GM12878 (cell line): ENCODE measurements around the gene DLEC1. TPM values are rescaled to one million over a fixed set of nuclear protein-coding genes. Genes with fewer than 3 reads are reported as not detected.

Source experiments
- ATAC-seq: fragments of 200-7000 bp; cut with Tn5 transposase; 3 replicates; pipeline ENCODE4 v1.9.1; 2020; ENCODE audit warnings: mild to moderate bottlenecking, moderate library complexity
- BruUV-seq: library from RNA; stranded (reverse); fragments of 400-500 nt; replicated peaks from 2 replicates; lab custom pipeline; 2021; lab: Mats Ljungman, UMichigan
- CTCF ChIA-PET: fragments of 300-600 bp; sonication (Branson Sonifier 250); formaldehyde crosslinking; extraction: SDS; loops from one replicate; lab custom pipeline; 2021; ENCODE audit warnings: inconsistent platforms; lab: Yijun Ruan, JAX
- POLR2A ChIA-PET: fragments of 350-600 bp; formaldehyde crosslinking; extraction: SDS; loops from one replicate; lab custom pipeline; 2021; ENCODE audit warnings: inconsistent platforms; lab: Charles Lee
- RAD21 ChIA-PET: fragments of 300-600 bp; sonication (Branson Sonifier 250); formaldehyde crosslinking; loops from one replicate; lab custom pipeline; 2023; ENCODE audit warnings: antibody characterized with exemption; ENCODE audit not compliant: unreplicated experiment; lab: Charles Lee
- SMC1A ChIA-PET: fragments of 300-600 bp; sonication (Branson Sonifier 250); formaldehyde crosslinking; loops from one replicate; lab custom pipeline; 2023; ENCODE audit not compliant: unreplicated experiment, uncharacterized antibody; lab: Charles Lee
- DNase-seq: peaks from one replicate; pipeline ENCODE4 v3.0.0-alpha.2; 2011; ENCODE audit warnings: low read depth, low spot score
- FAIRE-seq: peaks from 3 replicates; lab custom pipeline; 2011; peaks lifted over from hg19 to GRCh38; lab: Jason Lieb, UNC
- H2AFZ ChIP-seq: 2 replicates; pipeline ENCODE4 v1.6.0; 2011; ENCODE audit warnings: low read depth, low read length, control low read depth; ENCODE audit not compliant: control insufficient read depth
- H3K27ac ChIP-seq: 2 replicates; pipeline ENCODE4 v1.5.1; 2011; ENCODE audit warnings: control low read depth; ENCODE audit not compliant: control insufficient read depth, insufficient read depth
- H3K27me3 ChIP-seq, 2 experiments: replicated peaks in 1 of 2; 2 replicates each; pipeline versions ENCODE4 v1.6.0 to v1.6.1; 2011; ENCODE audit warnings: low read length in 1 of 2; ENCODE audit not compliant: control insufficient read depth in 2 of 2, insufficient read depth in 2 of 2
- H3K36me3 ChIP-seq, 2 experiments: 2 replicates each; pipeline ENCODE4 v1.5.1; 2011; ENCODE audit warnings: low read length in 1 of 2; ENCODE audit not compliant: control insufficient read depth in 2 of 2, insufficient read depth in 2 of 2
- H3K4me1 ChIP-seq: 2 replicates; pipeline ENCODE4 v1.6.1; 2011; ENCODE audit warnings: mild to moderate bottlenecking, low read length, moderate library complexity, mixed read lengths; ENCODE audit not compliant: control insufficient read depth, insufficient read depth
- H3K4me2 ChIP-seq: 2 replicates; pipeline ENCODE4 v1.6.0; 2011; ENCODE audit warnings: control low read depth; ENCODE audit not compliant: control insufficient read depth, insufficient read depth
- H3K4me3 ChIP-seq: fragments of 200-600 bp; sonication (generic); 2 replicates; pipeline ENCODE4 v1.5.1; 2016
- H3K79me2 ChIP-seq: 2 replicates; pipeline ENCODE4 v1.6.0; 2011; ENCODE audit warnings: low read length; ENCODE audit not compliant: control insufficient read depth, insufficient read depth
- H3K9ac ChIP-seq: 2 replicates; pipeline ENCODE4 v1.8.0; 2011; ENCODE audit warnings: low read length, control low read depth, mixed read lengths; ENCODE audit not compliant: control insufficient read depth, insufficient read depth
- H3K9me3 ChIP-seq: replicated peaks from 3 replicates; pipeline ENCODE4 v1.5.1; 2011; ENCODE audit warnings: mild to moderate bottlenecking, low read length; ENCODE audit not compliant: control insufficient read depth, insufficient read depth
- H4K20me1 ChIP-seq: 2 replicates; pipeline ENCODE4 v1.6.0; 2011; ENCODE audit not compliant: control insufficient read depth, insufficient read depth
- ATF7 ChIP-seq: fragments of 450-650 bp; IDR thresholded peaks from 2 replicates; pipeline ENCODE4 v1.6.1; 2016; ENCODE audit warnings: low read depth, mild to moderate bottlenecking
- E4F1 ChIP-seq: fragments of 450-650 bp; IDR thresholded peaks from 2 replicates; pipeline ENCODE4 v1.6.1; 2018; ENCODE audit warnings: borderline replicate concordance, mild to moderate bottlenecking; ENCODE audit not compliant: partially characterized antibody
- KLF5 ChIP-seq: fragments of 450-650 bp; IDR thresholded peaks from 2 replicates; pipeline ENCODE4 v1.6.1; 2014; ENCODE audit warnings: mild to moderate bottlenecking; ENCODE audit not compliant: partially characterized antibody
- POLR2A ChIP-seq: IDR thresholded peaks from 2 replicates; pipeline ENCODE4 v1.6.1; 2011; ENCODE audit warnings: low read depth, mild to moderate bottlenecking, low read length
- RAD21 ChIP-seq: IDR thresholded peaks from 2 replicates; pipeline ENCODE4 v1.6.1; 2011; ENCODE audit warnings: mild to moderate bottlenecking, low read depth, low read length, moderate library complexity; ENCODE audit not compliant: insufficient read depth
- TAF1 ChIP-seq: IDR thresholded peaks from 2 replicates; pipeline ENCODE4 v1.6.1; 2011; ENCODE audit warnings: mild to moderate bottlenecking, low read depth, low read length, borderline replicate concordance
- YY1 ChIP-seq: IDR thresholded peaks from 2 replicates; pipeline ENCODE4 v1.6.1; 2011; ENCODE audit warnings: low read depth, mild to moderate bottlenecking, low read length
- WGBS: methylation state at CpG from one replicate; pipeline ENCODE4 v1.1.6; 2016; ENCODE audit warnings: low lambda C conversion rate; ENCODE audit not compliant: insufficient replicate concordance, insufficient coverage; ENCODE audit errors: missing lambda C conversion rate; 5-methylcytosine and 5-hydroxymethylcytosine counted together
- in situ Hi-C: fragments of 300-500 bp; cut with MboI; formaldehyde crosslinking; loops from 9 replicates; pipeline ENCODE4 v1.14.3; 2018; ENCODE audit warnings: mixed read lengths
- intact Hi-C: fragments of 100-400 bp; cut with micrococcal nuclease; formaldehyde crosslinking; loops from one replicate; pipeline ENCODE4 v1.14.2; 2022; ENCODE audit not compliant: unreplicated experiment
- polyA plus RNA-seq, 11 experiments: library from polyadenylated mRNA; depleted of rRNA in 4 of 11; unstranded in 6 of 11; stranded (reverse) in 5 of 11; fragments of >200 nt; fragmentation: Nextera tagmentation in 4 of 11; fragmentation: Illumina TruSeq in 1 of 11; extraction: Ambion mirVana in 4 of 11; extraction: Trizol in 1 of 11; gene quantifications; 1 replicate in 1 of 11; 2 replicates in 10 of 11; pipeline versions ENCODE4 v1.2.1 to v1.2.3, GENCODE V29; 2011 to 2016; ENCODE audit warnings: inconsistent platforms in 2 of 11, missing spikeins in 2 of 11, low read depth in 1 of 11
- total RNA-seq, 4 experiments: library from RNA; depleted of rRNA in 3 of 4; stranded (reverse); fragments of >200 nt in 3 of 4; fragmentation: Illumina TruSeq in 1 of 4; extraction: Trizol in 1 of 4; gene quantifications; 2 replicates each; pipeline versions ENCODE4 v1.2.1 to v1.2.3, GENCODE V29; 2013 to 2021

The DLEC1 gene
- total and polyA plus RNA-seq, 10 of the 15 experiments (the other 5 are each of a cell fraction or from before 2014, with no cell fraction given) = 0.03 to 0.29 (median 0.07) TPM; not detected in 3

GRCh38 chr3:38139191-38139590 is 100.2 kb downstream of the DLEC1 start:
- H2AFZ ChIP-seq = peak overlapping the region; percentile 72
- H3K9me3 ChIP-seq = no peaks in the 10 kb centered on the region; the same call in 2 of the 3 replicates
- RAD21 ChIA-PET = interaction anchor here (1.0 to 5.0 kb wide), 4 partner anchors 26 to 142 kb away, joined by 4 to 62 read pairs (median 5); partner anchors contain the start of genes OXSR1 and SLC22A14
- 1% methylated on average over 8 of the region's 8 CpGs for WGBS
- in situ Hi-C loops = no loop called here
- peak overlapping the region; percentile 94 for H3K9ac ChIP-seq
- no TSS peak for BruUV-seq
- H3K4me2 ChIP-seq = peak overlapping the region; percentile 99
- H4K20me1 ChIP-seq = no peaks in the 10 kb centered on the region
- FAIRE-seq (no peak), DNase-seq (no peak), ATAC-seq (no peak)
- H3K36me3 ChIP-seq = peaks cover 0 to 15% of the 10 kb centered on the region in 2 experiments; a peak in 2 of 4 replicates
- CTCF ChIA-PET = interaction anchor here (0.7 to 8.2 kb wide), 7 partner anchors 14 to 204 kb away, joined by 3 to 74 read pairs (median 3); partner anchors contain the start of gene OXSR1
- SMC1A ChIA-PET = interaction anchor here (1.5 to 8.2 kb wide), 4 partner anchors 16 to 77 kb away, joined by 3 to 92 read pairs (median 54); partner anchors contain the start of gene OXSR1
- intact Hi-C loops = loop anchor here (5.0 kb wide), 1 partner anchor 73 kb away; no protein-coding TSS in a partner anchor
- H3K4me3 ChIP-seq = peak overlapping the region; percentile 98
- TF ChIP-seq KLF5 (no peak), TAF1 (no peak), POLR2A (no peak), YY1 (no peak), ATF7 (no peak), RAD21 (no peak), E4F1 (no peak)
- peak overlapping the region; percentile 99 for H3K27ac ChIP-seq
- peaks cover 63% of the 10 kb centered on the region for H3K79me2 ChIP-seq
- peaks cover 35% of the 10 kb centered on the region for H3K4me1 ChIP-seq
- POLR2A ChIA-PET = interaction anchor here (1.0 to 8.8 kb wide), 6 partner anchors 9 to 208 kb away, joined by 3 to 146 read pairs (median 12); partner anchors contain the start of genes OXSR1 and XYLB
- H3K27me3 ChIP-seq = no peaks in the 10 kb centered on the region
